GM10248 (cell line): ENCODE data around the gene CRYZL1.

Experiments
- CTCF ChIA-PET: fragments of 300-600 bp; sonication (Branson Sonifier 250); formaldehyde crosslinking; extraction: SDS; loops from one replicate; lab custom pipeline; 2021; ENCODE audit warnings: antibody characterized with exemption; lab: Yijun Ruan, JAX
- POLR2A ChIA-PET: fragments of 350-650 bp; sonication (Branson Sonifier 250); formaldehyde crosslinking; extraction: SDS; loops from one replicate; lab custom pipeline; 2020; ENCODE audit warnings: antibody characterized with exemption; lab: Yijun Ruan, JAX
- DNase-seq: peaks from one replicate; pipeline ENCODE4 v3.0.0; 2012; ENCODE audit errors: extremely low spot score
- TF ChIP-seq, protein P1 (sequence below): IDR thresholded peaks from 2 replicates; pipeline ENCODE4 v1.5.1; 2012; ENCODE audit warnings: mild to moderate bottlenecking, low read depth; ENCODE audit errors: extremely low read depth, missing control alignments, control extremely low read depth

CRYZL1 gene

DNA sequence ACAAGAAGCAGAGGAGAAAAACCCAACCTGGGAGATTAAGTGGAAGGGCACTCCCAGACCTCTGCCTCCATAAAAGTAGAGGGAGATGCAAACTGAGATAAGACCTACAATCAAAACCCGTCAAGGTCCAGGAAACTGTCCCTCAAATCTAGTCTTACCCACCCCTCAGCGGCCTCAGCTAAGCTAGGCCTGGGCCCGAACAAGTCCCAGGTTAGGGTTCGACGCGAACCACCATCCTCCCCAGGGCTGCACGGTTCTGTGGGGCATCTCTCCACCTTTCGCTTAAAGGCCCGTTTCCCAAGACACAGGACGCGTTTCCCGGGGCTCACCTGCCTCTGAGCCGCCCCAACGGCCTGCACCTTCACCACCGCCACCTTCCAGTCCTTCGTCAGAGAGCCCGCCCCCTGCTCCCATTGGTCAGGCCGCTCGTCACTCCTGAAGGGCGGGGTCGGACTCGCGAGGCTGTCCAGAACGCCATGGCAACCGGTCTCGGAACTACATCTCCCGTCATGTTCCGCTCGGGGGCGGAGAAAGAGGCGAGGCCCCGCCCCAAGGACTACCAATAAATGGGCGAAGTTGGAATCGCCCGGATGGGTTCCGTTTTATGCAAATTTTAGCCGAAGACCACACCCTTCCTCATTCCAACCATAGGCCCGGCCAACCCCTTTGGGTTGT, at the start of gene CRYZL1:
Gene CRYZL1 (minus strand): TSS at position 390 of the 675 bp plus-strand sequence. CDS start 10,190 bp downstream, outside the sequence.
- TF ChIP-seq, protein P1, sequence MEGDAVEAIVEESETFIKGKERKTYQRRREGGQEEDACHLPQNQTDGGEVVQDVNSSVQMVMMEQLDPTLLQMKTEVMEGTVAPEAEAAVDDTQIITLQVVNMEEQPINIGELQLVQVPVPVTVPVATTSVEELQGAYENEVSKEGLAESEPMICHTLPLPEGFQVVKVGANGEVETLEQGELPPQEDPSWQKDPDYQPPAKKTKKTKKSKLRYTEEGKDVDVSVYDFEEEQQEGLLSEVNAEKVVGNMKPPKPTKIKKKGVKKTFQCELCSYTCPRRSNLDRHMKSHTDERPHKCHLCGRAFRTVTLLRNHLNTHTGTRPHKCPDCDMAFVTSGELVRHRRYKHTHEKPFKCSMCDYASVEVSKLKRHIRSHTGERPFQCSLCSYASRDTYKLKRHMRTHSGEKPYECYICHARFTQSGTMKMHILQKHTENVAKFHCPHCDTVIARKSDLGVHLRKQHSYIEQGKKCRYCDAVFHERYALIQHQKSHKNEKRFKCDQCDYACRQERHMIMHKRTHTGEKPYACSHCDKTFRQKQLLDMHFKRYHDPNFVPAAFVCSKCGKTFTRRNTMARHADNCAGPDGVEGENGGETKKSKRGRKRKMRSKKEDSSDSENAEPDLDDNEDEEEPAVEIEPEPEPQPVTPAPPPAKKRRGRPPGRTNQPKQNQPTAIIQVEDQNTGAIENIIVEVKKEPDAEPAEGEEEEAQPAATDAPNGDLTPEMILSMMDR, result no peak
- ChIA-PET POLR2A (no interaction called here), CTCF (interaction anchor here (1.5 kb wide), 1 partner anchor 36 kb away, joined by 5 read pairs; no protein-coding TSS in a partner anchor)
- DNase-seq, result peak; percentile 96

DNA sequence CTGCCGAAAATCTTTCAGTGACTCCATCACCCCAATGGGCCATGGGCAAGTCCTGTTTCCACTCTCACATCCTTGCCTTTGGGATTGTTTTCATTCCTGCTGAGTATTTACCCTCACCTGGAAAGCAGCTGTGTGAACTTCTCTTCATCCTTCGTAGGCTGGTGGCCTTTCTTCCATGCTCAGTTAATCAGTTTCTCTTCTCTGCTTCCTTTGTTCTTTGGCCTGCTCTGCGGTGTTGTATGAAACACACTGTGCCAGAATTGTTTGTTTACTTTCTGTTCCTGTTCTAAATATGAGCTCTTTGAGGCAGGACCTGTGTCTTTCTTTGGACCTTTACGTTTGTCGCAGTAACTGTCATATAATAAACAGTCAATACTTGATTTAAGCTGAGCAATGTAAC, 49.3 kb upstream of the CRYZL1 start:
- DNase-seq, result no peak
- TF ChIP-seq, protein P1, result no peak
- CTCF ChIA-PET, result no interaction called here
- POLR2A ChIA-PET, result no interaction called here

DNA sequence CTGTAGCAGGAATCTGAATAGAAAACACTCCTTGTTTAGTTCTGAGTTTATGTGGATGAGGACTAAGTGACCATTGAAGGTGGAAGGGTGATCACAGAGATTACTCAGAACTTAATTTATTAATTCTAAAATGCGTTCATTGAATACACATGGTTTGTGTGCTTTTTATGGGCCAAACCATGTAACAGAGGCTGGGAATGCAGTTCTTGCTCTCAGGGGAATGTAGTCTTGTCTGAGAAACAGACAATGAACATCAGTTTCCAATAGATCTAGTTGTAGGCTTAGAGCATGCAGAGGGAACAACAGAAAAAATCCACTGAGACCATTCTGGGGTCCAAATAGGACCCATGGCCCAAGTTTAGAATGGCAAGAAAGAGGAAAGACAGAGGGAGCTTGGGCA, 46.8 kb upstream of the CRYZL1 start:
- no peak for DNase-seq
- POLR2A ChIA-PET, result no interaction called here
- TF ChIP-seq, protein P1, result no peak
- CTCF ChIA-PET, result no interaction called here

DNA sequence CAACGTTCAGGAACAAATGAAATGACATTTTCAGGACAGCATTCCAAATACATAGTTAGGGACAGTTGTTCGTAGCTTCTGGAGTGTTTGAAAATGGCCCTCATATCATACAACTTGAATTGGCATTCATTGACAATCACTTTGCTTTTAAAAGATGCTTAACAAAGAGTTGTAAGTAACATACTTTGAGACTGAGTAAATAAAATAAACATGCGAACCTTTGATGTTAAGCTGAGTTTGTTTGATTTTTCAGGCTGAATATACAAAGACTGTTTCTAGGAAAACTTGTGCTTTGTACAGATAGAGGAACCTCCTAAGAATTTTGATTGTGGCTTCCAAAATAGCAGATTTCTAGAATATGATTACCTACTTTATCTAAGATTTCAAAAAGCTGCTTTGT, 46.1 kb upstream of the CRYZL1 start:
- no peak for DNase-seq
- ChIA-PET POLR2A (no interaction called here), CTCF (no interaction called here)
- TF ChIP-seq, protein P1, result no peak

DNA sequence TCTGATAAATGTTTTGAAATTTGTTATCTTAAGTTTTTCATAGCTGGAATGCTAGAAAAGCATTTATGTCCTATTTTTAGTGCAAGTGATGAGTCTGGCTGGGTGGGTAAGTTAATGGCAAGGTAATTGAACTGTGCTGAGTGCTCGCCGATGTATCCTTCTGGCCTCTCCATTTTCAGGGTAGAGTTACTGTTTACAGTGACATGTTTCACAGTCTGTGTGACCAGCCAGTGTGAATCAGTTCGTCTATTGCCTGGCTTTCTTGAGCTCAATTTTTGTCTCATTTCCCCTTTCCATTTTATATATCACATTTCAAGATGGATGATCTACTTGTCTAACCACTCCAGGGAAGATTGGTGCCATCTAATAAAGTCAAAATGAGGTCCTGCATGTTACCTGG, 44.8 kb upstream of the CRYZL1 start:
- CTCF ChIA-PET, result interaction anchor here (0.8 to 1.8 kb wide), 3 partner anchors 13 to 28 kb away, joined by 3 to 4 read pairs (median 3); no protein-coding TSS in a partner anchor
- TF ChIP-seq, protein P1, result no peak
- POLR2A ChIA-PET, result no interaction called here

GRCh38 chr21:33685613-33686197, 44.2 kb upstream of the CRYZL1 start:
- TF ChIP-seq, protein P1, result no peak
- POLR2A ChIA-PET, result interaction anchor here (0.6 kb wide), 1 partner anchor 12 kb away, joined by 5 read pairs; no protein-coding TSS in a partner anchor
- DNase-seq, result no peak
- CTCF ChIA-PET, result interaction anchor here (0.8 to 1.8 kb wide), 4 partner anchors 8 to 29 kb away, joined by 3 to 4 read pairs (median 4); no protein-coding TSS in a partner anchor

More for the DNA sequence above, 44.8 kb upstream of the CRYZL1 start:
- DNase-seq, result no peak
